HL-60 (cell line): Measurements from ENCODE around the gene TBC1D5.

ENCODE experiments used
- DNase-seq, 2 experiments: peaks; one replicate each; pipeline ENCODE4 v3.0.0-alpha.2; 2010 to 2020; ENCODE audit warnings: low read depth in 1 of 2, low spot score in 1 of 2
- H3K27ac ChIP-seq: fragments of 250-450 bp; sonication (Bioruptor Pico); replicated peaks from 2 replicates; pipeline ENCODE4 v1.5.1; 2020; ENCODE audit warnings: mild to moderate bottlenecking, moderate library complexity
- H3K27me3 ChIP-seq: fragments of 250-450 bp; sonication (Bioruptor Pico); 2 replicates; pipeline ENCODE4 v1.5.1; 2021; ENCODE audit warnings: mild to moderate bottlenecking, moderate library complexity; ENCODE audit not compliant: insufficient read depth, poor library complexity, severe bottlenecking
- H3K4me3 ChIP-seq: replicated peaks from 2 replicates; pipeline ENCODE4 v1.5.1; 2011; ENCODE audit warnings: mild to moderate bottlenecking, control low read depth, low read length; ENCODE audit not compliant: insufficient read depth
- GABPA ChIP-seq: IDR thresholded peaks from 2 replicates; pipeline ENCODE4 v1.6.1; 2012; ENCODE audit warnings: low read depth
- POLR2AphosphoS5 ChIP-seq: IDR thresholded peaks from 2 replicates; pipeline ENCODE4 v1.6.1; 2012; ENCODE audit warnings: low read depth
- REST ChIP-seq: IDR thresholded peaks from 2 replicates; pipeline ENCODE4 v1.6.1; 2012; ENCODE audit warnings: low read depth; ENCODE audit not compliant: insufficient replicate concordance
- SPI1 ChIP-seq: IDR thresholded peaks from 2 replicates; pipeline ENCODE4 v1.6.1; 2012; ENCODE audit warnings: low read depth, mild to moderate bottlenecking, borderline replicate concordance
- TF ChIP-seq, protein P1 (sequence below): IDR thresholded peaks from one replicate; pipeline ENCODE4 v1.5.1; 2011; ENCODE audit warnings: low read length, control low read depth, inconsistent platforms; ENCODE audit not compliant: insufficient read depth

TBC1D5 gene

GRCh38 chr3:17507480-17507879 lies 235.0 kb downstream of the TBC1D5 start:
- Histone ChIP-seq H3K27ac (no peak overlapping the region), H3K27me3 (no peaks in the 10 kb centered on the region), H3K4me3 (no peak overlapping the region)
- TF ChIP-seq, protein P1, sequence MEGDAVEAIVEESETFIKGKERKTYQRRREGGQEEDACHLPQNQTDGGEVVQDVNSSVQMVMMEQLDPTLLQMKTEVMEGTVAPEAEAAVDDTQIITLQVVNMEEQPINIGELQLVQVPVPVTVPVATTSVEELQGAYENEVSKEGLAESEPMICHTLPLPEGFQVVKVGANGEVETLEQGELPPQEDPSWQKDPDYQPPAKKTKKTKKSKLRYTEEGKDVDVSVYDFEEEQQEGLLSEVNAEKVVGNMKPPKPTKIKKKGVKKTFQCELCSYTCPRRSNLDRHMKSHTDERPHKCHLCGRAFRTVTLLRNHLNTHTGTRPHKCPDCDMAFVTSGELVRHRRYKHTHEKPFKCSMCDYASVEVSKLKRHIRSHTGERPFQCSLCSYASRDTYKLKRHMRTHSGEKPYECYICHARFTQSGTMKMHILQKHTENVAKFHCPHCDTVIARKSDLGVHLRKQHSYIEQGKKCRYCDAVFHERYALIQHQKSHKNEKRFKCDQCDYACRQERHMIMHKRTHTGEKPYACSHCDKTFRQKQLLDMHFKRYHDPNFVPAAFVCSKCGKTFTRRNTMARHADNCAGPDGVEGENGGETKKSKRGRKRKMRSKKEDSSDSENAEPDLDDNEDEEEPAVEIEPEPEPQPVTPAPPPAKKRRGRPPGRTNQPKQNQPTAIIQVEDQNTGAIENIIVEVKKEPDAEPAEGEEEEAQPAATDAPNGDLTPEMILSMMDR: no peak
- TF ChIP-seq SPI1 (no peak), GABPA (no peak)
- DNase-seq: no peak

DNA sequence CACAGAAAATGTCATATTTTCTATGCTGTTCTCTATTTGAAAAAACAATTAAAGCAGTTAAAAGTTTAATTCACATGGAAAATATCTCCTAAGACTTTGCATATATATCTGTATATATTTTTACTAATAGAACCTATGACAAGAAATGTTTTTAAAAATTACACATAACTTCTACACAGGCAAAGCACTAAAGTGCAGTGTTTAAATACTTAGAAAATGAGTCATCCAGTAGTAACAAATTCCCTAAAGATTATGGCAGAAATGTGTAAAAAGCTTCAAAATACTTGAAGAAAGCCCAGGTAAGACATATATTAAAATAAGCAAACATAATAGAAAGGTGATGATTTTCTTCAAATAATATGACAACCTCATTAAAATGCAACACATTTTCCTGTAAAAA lies 236.6 kb downstream of the TBC1D5 start:
- no peak overlapping the region for H3K27ac ChIP-seq
- no peak for TF ChIP-seq GABPA
- TF ChIP-seq, protein P1: no peak
- no peak for TF ChIP-seq POLR2AphosphoS5
- TF ChIP-seq REST: no peak
- no peak for TF ChIP-seq SPI1
- DNase-seq: no peak
- no peaks in the 10 kb centered on the region for H3K27me3 ChIP-seq
- no peak overlapping the region for H3K4me3 ChIP-seq

DNA sequence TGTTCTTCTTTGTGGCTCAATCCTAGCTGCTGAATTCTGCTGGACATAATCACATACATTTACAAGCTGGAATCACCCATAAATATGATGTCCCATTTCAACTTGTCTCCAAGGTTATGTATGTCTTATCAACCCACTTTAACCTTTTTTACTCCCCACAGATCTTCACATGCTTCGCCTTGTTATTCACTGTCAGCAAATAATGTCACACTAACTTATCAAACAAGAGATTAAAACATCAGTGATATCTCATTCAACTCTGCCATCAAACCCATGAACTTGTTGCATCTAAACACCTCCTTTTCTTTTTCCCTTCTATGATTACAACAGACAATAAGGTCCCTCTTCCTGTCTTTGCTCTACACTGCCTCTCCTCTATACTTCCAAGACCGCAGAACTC lies 240.7 kb downstream of the TBC1D5 start:
- DNase-seq: no peak
- TF ChIP-seq SPI1 (no peak), GABPA (no peak), REST (no peak), POLR2AphosphoS5 (no peak)
- TF ChIP-seq, protein P1: no peak
- Histone ChIP-seq H3K4me3 (no peak overlapping the region), H3K27me3 (no peaks in the 10 kb centered on the region), H3K27ac (no peak overlapping the region)

- H3K27ac ChIP-seq: no peak overlapping the region
These were observed 241.8 kb downstream of the TBC1D5 start for GRCh38 chr3:17500618-17501017.

More at GRCh38 chr3:17500618-17501017, 241.8 kb downstream of the TBC1D5 start:
- no peaks in the 10 kb centered on the region for H3K27me3 ChIP-seq
- DNase-seq: no peak
- TF ChIP-seq REST (no peak), SPI1 (no peak), POLR2AphosphoS5 (no peak), GABPA (no peak)
- TF ChIP-seq, protein P1: no peak
- H3K4me3 ChIP-seq: no peak overlapping the region
